ENCODE measurements around the gene EDNRB.

Gene EDNRB

GRCh38 chr13:77872995-77873394 lies 45.6 kb downstream of the EDNRB start:
- Histone ChIP-seq H3K27me3 (ENCODE audit: insufficient read depth, poor library complexity, severe bottlenecking) (no peaks in the 10 kb centered on the region), H3K27ac (replicated peaks) (no peak overlapping the region), H3K4me3 (replicated peaks; ENCODE audit: insufficient read depth, low read length) (no peak overlapping the region)
- no peak for DNase-seq (ENCODE audit: low read depth in 1 of 2, low spot score in 1 of 2)
- TF ChIP-seq CTCF (IDR thresholded peaks at IDR 0.05; ENCODE audit: insufficient read depth, low read length) (no peak), REST (IDR thresholded peaks at IDR 0.05; ENCODE audit: insufficient replicate concordance, low read depth) (no peak), SPI1 (IDR thresholded peaks at IDR 0.05; ENCODE audit: borderline replicate concordance, low read depth) (no peak), GABPA (IDR thresholded peaks at IDR 0.05; ENCODE audit: low read depth) (no peak), POLR2AphosphoS5 (IDR thresholded peaks at IDR 0.05; ENCODE audit: low read depth) (no peak)

- H3K27ac ChIP-seq (replicated peaks), result no peak overlapping the region
- no peak overlapping the region for H3K4me3 ChIP-seq (replicated peaks; ENCODE audit: insufficient read depth, low read length)
- no peak for DNase-seq (ENCODE audit: low read depth in 1 of 2, low spot score in 1 of 2)
- no peaks in the 10 kb centered on the region for H3K27me3 ChIP-seq (ENCODE audit: insufficient read depth, poor library complexity, severe bottlenecking)
- no peak for TF ChIP-seq POLR2AphosphoS5 (IDR thresholded peaks at IDR 0.05; ENCODE audit: low read depth)
- no peak for TF ChIP-seq CTCF (IDR thresholded peaks at IDR 0.05; ENCODE audit: insufficient read depth, low read length)
- no peak for TF ChIP-seq GABPA (IDR thresholded peaks at IDR 0.05; ENCODE audit: low read depth)
- no peak for TF ChIP-seq REST (IDR thresholded peaks at IDR 0.05; ENCODE audit: insufficient replicate concordance, low read depth)
- TF ChIP-seq SPI1 (IDR thresholded peaks at IDR 0.05; ENCODE audit: borderline replicate concordance, low read depth), result no peak
Observed at GRCh38 chr13:77871596-77871995, 47.0 kb downstream of the EDNRB start.

- Histone ChIP-seq H3K4me3 (replicated peaks; ENCODE audit: insufficient read depth, low read length) (no peak overlapping the region), H3K27ac (replicated peaks) (no peak overlapping the region), H3K27me3 (ENCODE audit: insufficient read depth, poor library complexity, severe bottlenecking) (no peaks in the 10 kb centered on the region)
- no peak for DNase-seq (ENCODE audit: low read depth in 1 of 2, low spot score in 1 of 2)
- TF ChIP-seq SPI1 (IDR thresholded peaks at IDR 0.05; ENCODE audit: borderline replicate concordance, low read depth) (no peak), POLR2AphosphoS5 (IDR thresholded peaks at IDR 0.05; ENCODE audit: low read depth) (no peak), CTCF (IDR thresholded peaks at IDR 0.05; ENCODE audit: insufficient read depth, low read length) (no peak)
Observed at GRCh38 chr13:77868717-77869116, 49.9 kb downstream of the EDNRB start.

GRCh38 chr13:77866971-77867370 lies 51.7 kb downstream of the EDNRB start:
- TF ChIP-seq GABPA (IDR thresholded peaks at IDR 0.05; ENCODE audit: low read depth) (no peak), POLR2AphosphoS5 (IDR thresholded peaks at IDR 0.05; ENCODE audit: low read depth) (no peak)
- peak in 1 of 2 experiments; percentile 26 for DNase-seq (ENCODE audit: low read depth in 1 of 2, low spot score in 1 of 2)
- Histone ChIP-seq H3K27me3 (ENCODE audit: insufficient read depth, poor library complexity, severe bottlenecking) (no peaks in the 10 kb centered on the region), H3K27ac (replicated peaks) (no peak overlapping the region), H3K4me3 (replicated peaks; ENCODE audit: insufficient read depth, low read length) (no peak overlapping the region)
